ENCODE results near the gene GARIN5B.

- TF ChIP-seq, protein P1, sequence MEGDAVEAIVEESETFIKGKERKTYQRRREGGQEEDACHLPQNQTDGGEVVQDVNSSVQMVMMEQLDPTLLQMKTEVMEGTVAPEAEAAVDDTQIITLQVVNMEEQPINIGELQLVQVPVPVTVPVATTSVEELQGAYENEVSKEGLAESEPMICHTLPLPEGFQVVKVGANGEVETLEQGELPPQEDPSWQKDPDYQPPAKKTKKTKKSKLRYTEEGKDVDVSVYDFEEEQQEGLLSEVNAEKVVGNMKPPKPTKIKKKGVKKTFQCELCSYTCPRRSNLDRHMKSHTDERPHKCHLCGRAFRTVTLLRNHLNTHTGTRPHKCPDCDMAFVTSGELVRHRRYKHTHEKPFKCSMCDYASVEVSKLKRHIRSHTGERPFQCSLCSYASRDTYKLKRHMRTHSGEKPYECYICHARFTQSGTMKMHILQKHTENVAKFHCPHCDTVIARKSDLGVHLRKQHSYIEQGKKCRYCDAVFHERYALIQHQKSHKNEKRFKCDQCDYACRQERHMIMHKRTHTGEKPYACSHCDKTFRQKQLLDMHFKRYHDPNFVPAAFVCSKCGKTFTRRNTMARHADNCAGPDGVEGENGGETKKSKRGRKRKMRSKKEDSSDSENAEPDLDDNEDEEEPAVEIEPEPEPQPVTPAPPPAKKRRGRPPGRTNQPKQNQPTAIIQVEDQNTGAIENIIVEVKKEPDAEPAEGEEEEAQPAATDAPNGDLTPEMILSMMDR (IDR thresholded peaks at IDR 0.05; ENCODE audit: low read length) = no peak
- TF ChIP-seq EZH2 (optimal IDR thresholded peaks at IDR 0.05; ENCODE audit: low read depth, low read length) (no peak), EZH2phosphoT487 (IDR thresholded peaks at IDR 0.05; ENCODE audit: low read length) (no peak)
Observed at GRCh38 chr19:55319785-55320184, 43.3 kb downstream of the GARIN5B start.
